ENCODE measurements around the gene POLE. TPM values are rescaled to one million over a fixed set of nuclear protein-coding genes. Genes with fewer than 3 reads are reported as not detected.

The POLE gene
- total RNA-seq, 1 experiment from 2014 or later = 144 TPM

- H3K27ac Mint-ChIP-seq = no peak within 1 kb of the TSS
- ChIA-PET POLR2A (no interaction called here), CTCF (interaction anchor here (0.6 to 4.6 kb wide), 12 partner anchors 9 to 204 kb away, joined by 3 to 23 read pairs (median 4); partner anchors contain the start of gene LRCOL1)
- 0 out of 2 replicates have a peak, but pooled peaks cover 3% of the 10 kb centered on the region for H3K36me3 Mint-ChIP-seq
- H3K4me3 Mint-ChIP-seq = peak within 1 kb of the TSS; percentile 65
- TF ChIP-seq TCF7 (CRISPR knock-in tag; IDR thresholded peaks at IDR 0.05; ENCODE audit: low read depth) = no peak
- no peak for TF ChIP-seq ZNF425 (CRISPR knock-in tag; conservative IDR thresholded peaks at IDR 0.05)
- TF ChIP-seq, protein P1, sequence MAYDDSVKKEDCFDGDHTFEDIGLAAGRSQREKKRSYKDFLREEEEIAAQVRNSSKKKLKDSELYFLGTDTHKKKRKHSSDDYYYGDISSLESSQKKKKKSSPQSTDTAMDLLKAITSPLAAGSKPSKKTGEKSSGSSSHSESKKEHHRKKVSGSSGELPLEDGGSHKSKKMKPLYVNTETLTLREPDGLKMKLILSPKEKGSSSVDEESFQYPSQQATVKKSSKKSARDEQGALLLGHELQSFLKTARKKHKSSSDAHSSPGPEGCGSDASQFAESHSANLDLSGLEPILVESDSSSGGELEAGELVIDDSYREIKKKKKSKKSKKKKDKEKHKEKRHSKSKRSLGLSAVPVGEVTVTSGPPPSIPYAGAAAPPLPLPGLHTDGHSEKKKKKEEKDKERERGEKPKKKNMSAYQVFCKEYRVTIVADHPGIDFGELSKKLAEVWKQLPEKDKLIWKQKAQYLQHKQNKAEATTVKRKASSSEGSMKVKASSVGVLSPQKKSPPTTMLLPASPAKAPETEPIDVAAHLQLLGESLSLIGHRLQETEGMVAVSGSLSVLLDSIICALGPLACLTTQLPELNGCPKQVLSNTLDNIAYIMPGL (CRISPR knock-in tag; IDR thresholded peaks at IDR 0.05) = no peak
- no peak for TF ChIP-seq FOXK1 (CRISPR knock-in tag; IDR thresholded peaks at IDR 0.05)
- TF ChIP-seq HMGA2 (CRISPR knock-in tag; IDR thresholded peaks at IDR 0.05) = no peak
- TF ChIP-seq, protein P2, sequence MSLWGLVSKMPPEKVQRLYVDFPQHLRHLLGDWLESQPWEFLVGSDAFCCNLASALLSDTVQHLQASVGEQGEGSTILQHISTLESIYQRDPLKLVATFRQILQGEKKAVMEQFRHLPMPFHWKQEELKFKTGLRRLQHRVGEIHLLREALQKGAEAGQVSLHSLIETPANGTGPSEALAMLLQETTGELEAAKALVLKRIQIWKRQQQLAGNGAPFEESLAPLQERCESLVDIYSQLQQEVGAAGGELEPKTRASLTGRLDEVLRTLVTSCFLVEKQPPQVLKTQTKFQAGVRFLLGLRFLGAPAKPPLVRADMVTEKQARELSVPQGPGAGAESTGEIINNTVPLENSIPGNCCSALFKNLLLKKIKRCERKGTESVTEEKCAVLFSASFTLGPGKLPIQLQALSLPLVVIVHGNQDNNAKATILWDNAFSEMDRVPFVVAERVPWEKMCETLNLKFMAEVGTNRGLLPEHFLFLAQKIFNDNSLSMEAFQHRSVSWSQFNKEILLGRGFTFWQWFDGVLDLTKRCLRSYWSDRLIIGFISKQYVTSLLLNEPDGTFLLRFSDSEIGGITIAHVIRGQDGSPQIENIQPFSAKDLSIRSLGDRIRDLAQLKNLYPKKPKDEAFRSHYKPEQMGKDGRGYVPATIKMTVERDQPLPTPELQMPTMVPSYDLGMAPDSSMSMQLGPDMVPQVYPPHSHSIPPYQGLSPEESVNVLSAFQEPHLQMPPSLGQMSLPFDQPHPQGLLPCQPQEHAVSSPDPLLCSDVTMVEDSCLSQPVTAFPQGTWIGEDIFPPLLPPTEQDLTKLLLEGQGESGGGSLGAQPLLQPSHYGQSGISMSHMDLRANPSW (CRISPR knock-in tag; conservative IDR thresholded peaks at IDR 0.05; ENCODE audit: low read depth) = no peak
- no peak for TF ChIP-seq NR1H2 (CRISPR knock-in tag; IDR thresholded peaks at IDR 0.05)
- TF ChIP-seq ERG (CRISPR knock-in tag; IDR thresholded peaks at IDR 0.05) = no peak
- H3K27me3 Mint-ChIP-seq (ENCODE audit: low read depth) = peaks cover 55% of the 10 kb centered on the region
- peaks cover 5% of the 10 kb centered on the region for H3K4me1 Mint-ChIP-seq
- no peak for DNase-seq (ENCODE audit: low spot score)
- peak; percentile 21 for ATAC-seq
- H3K9me3 Mint-ChIP-seq = no peaks in the 10 kb centered on the region
Measured at GRCh38 chr12:132618683-132619043, 68.5 kb downstream of the POLE start, which contains the start of gene P2RX2. Gene P2RX2, plus strand, starts transcription at chr12:132618776. Its CDS starts 41 bp downstream, at chr12:132618817.

DNA sequence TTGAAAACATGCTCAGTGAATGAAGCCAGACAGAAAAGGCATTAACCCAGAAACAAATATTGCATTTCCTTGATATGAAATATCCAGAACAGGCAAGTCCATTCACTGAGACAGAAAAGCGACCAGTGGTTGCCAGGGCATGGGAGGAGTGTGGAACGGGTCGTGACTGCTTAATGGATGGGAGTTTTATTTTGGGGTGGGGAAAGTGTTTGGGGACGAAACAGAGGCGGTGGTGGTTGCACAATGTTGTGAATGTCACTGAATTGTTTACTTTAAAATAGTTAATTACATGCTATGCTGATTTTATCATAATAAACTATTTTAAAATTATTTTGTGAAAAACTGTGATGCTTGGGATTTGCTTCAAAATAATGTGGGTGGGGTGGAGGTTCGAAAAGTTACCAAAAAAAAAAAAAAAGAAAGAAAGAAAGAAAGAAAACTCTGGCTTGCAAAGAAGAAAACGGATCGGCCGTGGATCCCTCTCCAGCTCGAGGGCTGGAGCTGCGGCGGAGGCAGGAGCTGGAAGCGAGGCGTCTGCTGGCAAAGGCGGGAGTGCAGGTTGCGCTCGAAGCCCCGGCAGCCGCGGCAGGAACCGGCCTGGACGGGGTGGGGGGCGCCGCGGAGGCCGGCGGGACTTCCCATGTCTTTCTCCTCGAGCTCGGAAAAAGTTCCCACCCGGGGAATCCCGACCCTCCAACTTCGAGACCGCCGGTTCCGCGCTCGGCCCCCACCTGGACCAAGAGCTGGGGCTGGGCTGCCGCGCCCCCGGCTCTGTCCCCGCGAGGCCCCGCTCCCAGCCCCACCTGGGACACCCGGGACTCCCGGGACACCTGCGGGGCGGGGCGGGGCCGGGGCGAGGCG is 69.1 kb downstream of the POLE start:
- Mint-ChIP-seq H3K9me3 (no peaks in the 10 kb centered on the region), H3K27ac (no peak overlapping the region), H3K4me1 (peaks cover 5% of the 10 kb centered on the region), H3K4me3 (peak overlapping the region; percentile 65), H3K36me3 (0 out of 2 replicates have a peak, but pooled peaks cover 3% of the 10 kb centered on the region), H3K27me3 (ENCODE audit: low read depth) (peaks cover 61% of the 10 kb centered on the region)
- DNase-seq (ENCODE audit: low spot score) = no peak
- peak; percentile 20 for ATAC-seq
- ChIA-PET POLR2A (no interaction called here), CTCF (interaction anchor here (0.6 to 4.6 kb wide), 11 partner anchors 8 to 203 kb away, joined by 3 to 23 read pairs (median 5); partner anchors contain the start of gene LRCOL1)
- no peak for TF ChIP-seq FOXP1 (CRISPR knock-in tag; IDR thresholded peaks at IDR 0.05; ENCODE audit: borderline replicate concordance)
- no peak for TF ChIP-seq ZNF396 (CRISPR knock-in tag; IDR thresholded peaks at IDR 0.05; ENCODE audit: borderline replicate concordance)
- TF ChIP-seq ZNF425 (CRISPR knock-in tag; conservative IDR thresholded peaks at IDR 0.05) = no peak
- no peak for TF ChIP-seq SMAD4 (CRISPR knock-in tag; IDR thresholded peaks at IDR 0.05)
- TF ChIP-seq NR1H2 (CRISPR knock-in tag; IDR thresholded peaks at IDR 0.05) = no peak
- TF ChIP-seq PREB (CRISPR knock-in tag; IDR thresholded peaks at IDR 0.05; ENCODE audit: borderline replicate concordance) = no peak
- no peak for TF ChIP-seq FOXJ3 (CRISPR knock-in tag; IDR thresholded peaks at IDR 0.05; ENCODE audit: borderline replicate concordance)
- TF ChIP-seq ZNF423 (CRISPR knock-in tag; IDR thresholded peaks at IDR 0.05) = no peak
- no peak for TF ChIP-seq ZNF532 (CRISPR knock-in tag; IDR thresholded peaks at IDR 0.05; ENCODE audit: borderline replicate concordance)

Measured in WTC11 (cell line).